Pons (tissue), 1 donor: ENCODE data around the gene SLC16A14.

Experiments used
- DNase-seq: peaks from one replicate; pipeline ENCODE4 v3.0.0-alpha.2; 2016; ENCODE audit warnings: low spot score

Gene SLC16A14

GRCh38 chr2:230023313-230023712, 45.4 kb downstream of the SLC16A14 start:
- no peak for DNase-seq

GRCh38 chr2:230019742-230020141, 49.0 kb downstream of the SLC16A14 start:
- DNase-seq, result no peak

DNA sequence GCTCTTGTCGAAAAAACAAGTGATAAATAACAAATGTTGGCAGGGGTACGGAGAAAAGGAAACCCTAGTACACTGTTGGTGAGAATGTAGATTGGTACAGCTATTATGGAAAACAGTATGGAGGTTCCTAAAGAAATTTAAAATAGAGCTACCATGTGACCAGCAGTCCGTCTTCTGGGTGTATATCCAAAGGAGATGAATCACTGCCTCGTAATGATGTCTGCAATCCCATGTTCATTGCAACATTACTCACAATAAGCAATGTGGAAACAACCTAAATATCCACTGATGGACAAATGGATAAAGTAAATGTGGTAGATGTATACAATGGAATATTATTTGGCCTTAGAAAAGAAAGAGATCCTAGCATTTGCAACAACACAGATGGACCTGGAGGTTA, 50.6 kb downstream of the SLC16A14 start:
- no peak for DNase-seq

DNA sequence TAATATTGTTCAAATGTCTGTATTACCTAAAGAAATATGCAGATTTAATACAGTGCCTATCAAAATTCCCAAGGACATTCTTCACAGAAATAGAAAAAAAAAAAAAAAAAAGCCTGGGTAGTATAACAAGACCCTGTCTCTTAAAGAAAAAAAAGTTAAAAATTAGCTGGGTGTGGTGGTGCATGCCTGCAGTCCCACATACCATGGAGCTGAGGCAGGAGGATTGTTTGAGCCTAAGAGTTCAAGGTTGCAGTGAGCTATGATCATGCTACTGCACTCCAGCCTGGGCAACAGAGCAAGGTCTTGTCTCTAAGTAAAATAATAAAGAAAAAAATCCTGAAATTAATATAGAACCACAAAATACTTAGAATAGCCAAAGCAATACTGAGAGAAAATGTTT, 51.9 kb downstream of the SLC16A14 start:
- DNase-seq, result no peak

GRCh38 chr2:230012267-230012884, 56.3 kb downstream of the SLC16A14 start:
- no peak for DNase-seq

DNA sequence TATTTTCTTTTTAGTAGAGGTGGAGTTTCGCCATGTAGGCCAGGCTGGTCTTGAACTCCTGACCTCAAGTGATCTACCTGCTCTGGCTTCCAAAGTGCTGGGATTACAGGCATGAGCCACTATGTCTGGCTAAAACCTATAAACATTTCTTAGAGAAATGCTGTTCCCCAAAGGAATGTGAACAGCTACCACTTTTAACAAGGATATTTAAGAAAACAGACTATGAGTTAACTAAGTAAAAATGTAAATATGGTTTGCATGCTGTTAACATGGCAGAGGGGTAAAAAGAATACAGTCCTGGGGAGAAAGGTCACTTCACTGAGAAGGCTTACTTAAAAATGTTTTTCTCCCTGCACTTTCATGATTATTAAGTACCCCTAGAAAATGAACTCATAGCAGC, 57.1 kb downstream of the SLC16A14 start:
- no peak for DNase-seq

DNA sequence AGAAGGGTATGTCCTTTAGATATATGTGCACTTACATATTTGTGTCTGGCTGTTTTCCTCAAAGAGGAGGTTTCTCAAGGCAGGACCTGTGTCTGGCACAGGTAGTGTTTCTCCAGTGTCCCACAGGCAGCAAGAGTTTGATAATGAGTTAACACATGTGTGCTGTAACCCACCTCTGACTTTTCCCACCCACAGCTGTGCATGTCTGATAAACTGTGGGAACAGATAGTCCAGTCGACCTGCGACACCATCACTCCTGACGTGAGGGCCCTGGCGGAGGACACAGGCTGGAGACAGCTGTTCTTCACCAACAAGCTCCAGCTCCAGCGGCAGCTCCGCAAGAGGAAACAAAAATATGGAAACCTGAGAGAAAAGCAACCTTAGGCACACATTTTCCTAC, 58.2 kb downstream of the SLC16A14 start:
- DNase-seq, result no peak

DNA sequence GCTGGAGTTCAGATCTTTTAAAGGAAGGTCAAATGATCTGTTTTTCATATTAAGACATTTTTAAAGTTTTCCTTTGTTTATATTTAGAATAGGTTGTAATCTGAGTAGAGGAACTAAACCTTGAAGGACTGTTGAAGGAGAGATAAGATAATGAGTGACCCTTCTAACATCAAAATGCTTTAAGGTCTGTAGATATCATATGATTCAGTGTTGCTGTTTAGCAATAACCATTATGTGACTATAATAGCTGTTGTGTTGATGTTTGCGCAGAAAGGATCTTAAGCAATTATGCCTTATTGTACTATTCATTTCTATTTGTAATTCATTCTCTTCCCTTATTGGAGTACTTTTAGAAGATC, 60.0 kb downstream of the SLC16A14 start:
- DNase-seq, result no peak

GRCh38 chr2:230007931-230008707, 60.6 kb downstream of the SLC16A14 start:
- DNase-seq, result peak; percentile 77

DNA sequence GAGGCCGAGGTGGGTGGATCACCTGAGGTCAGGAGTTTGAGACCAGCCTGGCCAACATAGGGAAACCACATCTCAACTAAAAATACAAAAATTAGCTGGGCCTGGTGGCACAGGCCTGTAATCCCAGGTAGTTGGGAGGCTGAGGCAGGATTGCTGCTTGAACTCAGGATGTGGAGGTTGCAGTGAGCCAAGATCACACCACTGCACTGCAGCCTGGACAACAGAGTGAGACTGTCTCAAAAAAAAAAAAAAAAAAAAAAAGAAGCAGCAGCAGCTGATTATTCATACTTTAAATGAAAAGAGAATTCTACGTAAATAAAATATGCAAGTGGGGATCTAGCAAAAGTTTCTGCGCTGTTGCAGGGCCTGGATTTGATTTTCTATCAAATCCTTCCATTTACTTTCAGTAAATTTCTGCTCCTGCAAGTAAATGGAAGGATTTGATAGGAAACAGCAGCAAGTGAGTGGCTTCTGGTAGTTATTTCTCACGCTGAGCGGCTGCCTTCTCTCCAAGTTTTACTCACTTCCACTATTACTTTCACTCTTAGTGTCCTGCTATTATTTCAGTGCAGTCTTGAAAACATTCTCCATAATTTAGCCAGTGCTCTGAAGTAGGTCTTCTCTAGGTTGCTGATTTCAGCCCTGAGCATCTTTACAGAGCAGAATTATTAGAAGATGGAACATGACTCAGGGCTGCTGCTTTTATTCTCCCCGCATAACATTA, 68.4 kb downstream of the SLC16A14 start:
- DNase-seq, result peak; percentile 17

GRCh38 chr2:229997565-229997964, 71.2 kb downstream of the SLC16A14 start:
- no peak for DNase-seq

DNA sequence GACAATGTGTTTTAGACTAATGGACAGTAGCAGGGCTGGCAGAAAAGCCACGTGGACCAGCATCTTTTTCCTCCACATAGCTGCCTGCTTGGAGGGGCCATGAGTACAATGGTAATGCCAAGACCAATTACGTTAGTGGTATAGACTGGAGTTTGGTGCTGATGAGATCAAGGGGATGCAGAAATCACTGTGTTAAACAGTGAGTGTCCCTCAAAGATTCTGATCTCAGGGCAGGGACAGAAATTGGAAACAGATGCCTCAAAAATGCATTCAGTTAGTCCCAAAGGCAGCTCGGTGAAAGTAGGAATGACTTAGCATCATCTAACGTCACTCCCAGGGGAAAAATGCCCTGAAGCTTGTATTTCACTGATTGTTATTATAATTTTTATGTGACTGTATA, 72.4 kb downstream of the SLC16A14 start:
- DNase-seq, result no peak

GRCh38 chr2:229993236-229993635, 75.5 kb downstream of the SLC16A14 start:
- DNase-seq, result no peak
